ENCODE data around the gene MAP7D1. TPM values are rescaled to one million over a fixed set of nuclear protein-coding genes. Genes with fewer than 3 reads are reported as not detected.
A peak's percentile ranks its signal among the peaks of the same experiment; 100 is the strongest.

The MAP7D1 gene
- polyA plus RNA-seq, 6 donors from 2014 or later, result 2.6 to 12.5 (median 5.3) TPM

- Mint-ChIP-seq H3K27me3 (peaks cover 4 to 43% (median 39%) of the 10 kb centered on the region in 3 donors), H3K4me3 (peak overlapping the region in 7 of 8 donors; percentile 1 to 84 (median 49)), H3K4me1 (peaks cover 36 to 45% (median 37%) of the 10 kb centered on the region in 3 donors), H3K27ac (peak overlapping the region in 4 of 6 donors; percentile 58 to 91 (median 72)), H3K9me3 (no peaks in the 10 kb centered on the region), H3K36me3 (no peaks in the 10 kb centered on the region)
- DNase-seq, result no peak
- no peak for ATAC-seq (ENCODE audit: low read depth in 2 of 2)
Observed at GRCh38 chr1:36122062-36123030, 33.6 kb upstream of the MAP7D1 start.

DNA sequence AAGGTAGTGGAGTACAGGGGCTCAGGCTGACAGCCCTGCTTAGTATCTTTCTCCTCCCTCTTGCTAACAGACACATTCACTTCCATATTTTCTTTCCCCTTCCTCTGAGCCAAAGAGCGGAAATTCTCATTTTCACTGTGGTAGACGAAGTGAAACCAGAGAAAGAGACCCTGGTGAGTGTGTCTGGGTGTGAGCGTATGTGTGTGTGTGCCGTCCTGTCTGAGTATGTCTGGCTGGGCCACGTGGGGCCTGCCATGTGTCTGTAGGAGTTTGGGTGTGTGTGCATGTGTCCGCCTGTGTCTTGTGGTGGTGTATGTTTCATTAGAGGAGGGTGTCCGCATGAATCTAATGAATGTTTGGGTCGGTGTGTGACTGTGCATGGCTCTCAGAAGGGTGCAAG, 32.6 kb upstream of the MAP7D1 start:
- DNase-seq, result peak; percentile 67
- H3K4me1 Mint-ChIP-seq, result peaks cover 36 to 45% (median 37%) of the 10 kb centered on the region in 3 donors
- peak overlapping the region; percentile 2 to 91 (median 72) for H3K27ac Mint-ChIP-seq
- H3K9me3 Mint-ChIP-seq, result peaks cover 0 to under 1% (median 0%) of the 10 kb centered on the region in 7 donors
- peak overlapping the region; percentile 45 to 85 (median 73) for H3K4me3 Mint-ChIP-seq
- H3K27me3 Mint-ChIP-seq, result peaks cover 4 to 43% (median 39%) of the 10 kb centered on the region in 3 donors
- H3K36me3 Mint-ChIP-seq, result no peaks in the 10 kb centered on the region
- peak; percentile 89 to 93 for ATAC-seq (ENCODE audit: low read depth in 2 of 2)

GRCh38 chr1:36124404-36125128, 31.4 kb upstream of the MAP7D1 start:
- H3K27ac Mint-ChIP-seq, result peak overlapping the region in 2 of 6 donors; percentile 3 to 92
- DNase-seq (no peak), ATAC-seq (ENCODE audit: low read depth in 2 of 2) (no peak)
- H3K27me3 Mint-ChIP-seq, result peaks cover 4 to 43% (median 39%) of the 10 kb centered on the region in 3 donors
- H3K4me3 Mint-ChIP-seq, result peak overlapping the region; percentile 66 to 86 (median 80)
- H3K4me1 Mint-ChIP-seq, result peaks cover 36 to 45% (median 37%) of the 10 kb centered on the region in 3 donors
- H3K36me3 Mint-ChIP-seq, result no peaks in the 10 kb centered on the region
- peaks cover 0 to 1% (median 0%) of the 10 kb centered on the region in 7 donors for H3K9me3 Mint-ChIP-seq

DNA sequence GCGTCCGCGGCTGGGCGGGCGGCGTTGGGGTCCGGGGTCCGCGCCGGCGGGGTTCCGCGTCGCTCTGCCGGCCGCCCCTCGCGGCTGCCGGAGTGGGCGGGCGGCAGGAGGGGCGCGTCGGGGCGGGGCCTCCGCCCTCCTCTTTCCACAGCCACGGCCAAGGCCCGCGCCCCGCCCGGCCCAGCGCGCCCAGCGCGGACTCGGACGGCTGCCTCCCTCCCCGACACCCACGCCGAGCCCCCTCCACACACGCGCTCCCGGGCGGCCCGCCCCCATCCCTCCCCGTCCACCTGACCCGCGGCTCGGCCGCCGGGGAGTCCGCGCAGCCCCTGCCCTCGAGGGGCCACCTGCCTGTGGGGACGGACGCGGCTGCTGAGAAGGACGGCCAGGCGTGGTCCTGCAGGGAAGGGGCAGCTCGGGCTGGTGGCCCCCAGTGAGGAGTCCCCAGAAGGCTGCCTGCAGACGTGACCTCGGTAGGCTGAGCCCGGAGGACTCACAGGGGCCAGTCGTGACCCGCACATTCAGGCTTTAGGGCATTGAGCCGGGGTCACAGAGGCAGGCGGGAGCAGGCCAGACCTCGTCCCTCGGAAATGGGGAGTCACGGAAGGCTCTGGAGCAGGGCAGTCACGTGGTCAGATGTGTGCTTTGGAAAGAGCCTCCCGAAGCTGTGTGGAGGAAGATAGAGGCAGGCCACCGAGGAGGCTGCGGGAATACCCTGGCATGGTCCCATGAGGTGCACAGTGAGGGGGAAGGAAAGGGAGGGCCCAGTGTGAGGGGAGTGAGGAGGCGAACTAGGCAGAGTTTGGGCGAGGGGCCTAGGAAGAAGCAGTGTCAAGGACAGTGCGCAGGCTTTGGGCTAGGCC, 30.6 kb upstream of the MAP7D1 start, which contains the start of gene COL8A2:
COL8A2 (minus strand) TSS at position 94 of the 863 bp plus-strand sequence. CDS start 24,980 bp downstream, outside the sequence.
- DNase-seq, result no peak
- peaks cover 36 to 45% (median 37%) of the 10 kb centered on the region in 3 donors for H3K4me1 Mint-ChIP-seq

GRCh38 chr1:36126005-36126716, 29.8 kb upstream of the MAP7D1 start:
- DNase-seq (no peak), ATAC-seq (ENCODE audit: low read depth in 2 of 2) (no peak)
- Mint-ChIP-seq H3K9me3 (peaks cover 0 to 1% (median 0%) of the 10 kb centered on the region in 7 donors), H3K4me1 (peaks cover 36 to 45% (median 37%) of the 10 kb centered on the region in 3 donors), H3K36me3 (no peaks in the 10 kb centered on the region), H3K4me3 (peak overlapping the region; percentile 55 to 87 (median 72)), H3K27me3 (peaks cover 4 to 43% (median 39%) of the 10 kb centered on the region in 3 donors), H3K27ac (peak overlapping the region in 2 of 6 donors; percentile 20 to 92)

More for the DNA sequence above, 30.6 kb upstream of the MAP7D1 start, which contains the start of gene COL8A2:
- peak within 1 kb of the TSS in 3 of 6 donors; percentile 20 to 92 (median 28) for H3K27ac Mint-ChIP-seq
- H3K36me3 Mint-ChIP-seq, result no peaks in the 10 kb centered on the region
- ATAC-seq (ENCODE audit: low read depth in 2 of 2), result peak in 1 of 2 donors; percentile 17
- peaks cover 0 to 1% (median 0%) of the 10 kb centered on the region in 7 donors for H3K9me3 Mint-ChIP-seq
- peak within 1 kb of the TSS; percentile 66 to 87 (median 80) for H3K4me3 Mint-ChIP-seq
- peaks cover 4 to 43% (median 39%) of the 10 kb centered on the region in 3 donors for H3K27me3 Mint-ChIP-seq

DNA sequence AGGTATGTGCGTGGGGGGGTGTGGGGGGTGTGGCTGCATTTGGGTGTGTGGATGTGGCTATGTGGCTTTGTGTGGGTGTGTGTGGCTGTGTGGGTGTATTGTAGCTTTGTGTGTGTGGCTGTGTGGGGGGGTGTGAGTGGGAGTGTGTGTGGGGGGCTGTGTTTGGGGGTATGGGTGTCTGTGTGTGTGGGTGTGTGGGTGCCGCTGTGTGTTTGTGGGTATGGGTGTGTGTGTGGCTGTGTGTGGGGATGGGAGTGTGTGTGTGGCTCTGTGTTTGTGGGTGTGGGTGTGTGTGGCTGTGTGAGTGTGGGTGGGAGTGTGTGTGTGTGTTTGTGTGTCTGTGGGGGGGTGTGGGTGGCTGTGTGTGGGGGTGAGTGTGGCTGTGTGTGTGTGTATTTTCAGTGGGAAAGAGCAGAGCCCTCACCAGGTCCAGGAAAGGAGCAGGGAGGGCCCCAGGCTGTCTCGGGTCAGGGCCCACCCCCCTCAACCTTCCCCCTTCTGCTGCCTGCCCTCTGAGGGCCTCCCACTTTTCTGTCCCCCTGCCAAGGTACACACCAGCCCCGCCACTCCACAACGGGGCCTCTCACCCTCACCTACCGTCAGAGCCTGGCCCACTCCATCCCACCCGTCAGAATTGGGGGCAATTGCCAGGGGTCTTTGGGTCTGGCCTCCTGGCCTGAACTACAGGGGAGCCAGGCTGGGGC, 29.0 kb upstream of the MAP7D1 start:
- Mint-ChIP-seq H3K27ac (no peak overlapping the region), H3K36me3 (no peaks in the 10 kb centered on the region), H3K4me3 (no peak overlapping the region), H3K9me3 (peaks cover 0 to 1% (median 0%) of the 10 kb centered on the region in 7 donors), H3K27me3 (peaks cover 4 to 43% (median 36%) of the 10 kb centered on the region in 3 donors), H3K4me1 (peaks cover 36 to 40% (median 37%) of the 10 kb centered on the region in 3 donors)
- no peak for ATAC-seq (ENCODE audit: low read depth in 2 of 2)
- no peak for DNase-seq

DNA sequence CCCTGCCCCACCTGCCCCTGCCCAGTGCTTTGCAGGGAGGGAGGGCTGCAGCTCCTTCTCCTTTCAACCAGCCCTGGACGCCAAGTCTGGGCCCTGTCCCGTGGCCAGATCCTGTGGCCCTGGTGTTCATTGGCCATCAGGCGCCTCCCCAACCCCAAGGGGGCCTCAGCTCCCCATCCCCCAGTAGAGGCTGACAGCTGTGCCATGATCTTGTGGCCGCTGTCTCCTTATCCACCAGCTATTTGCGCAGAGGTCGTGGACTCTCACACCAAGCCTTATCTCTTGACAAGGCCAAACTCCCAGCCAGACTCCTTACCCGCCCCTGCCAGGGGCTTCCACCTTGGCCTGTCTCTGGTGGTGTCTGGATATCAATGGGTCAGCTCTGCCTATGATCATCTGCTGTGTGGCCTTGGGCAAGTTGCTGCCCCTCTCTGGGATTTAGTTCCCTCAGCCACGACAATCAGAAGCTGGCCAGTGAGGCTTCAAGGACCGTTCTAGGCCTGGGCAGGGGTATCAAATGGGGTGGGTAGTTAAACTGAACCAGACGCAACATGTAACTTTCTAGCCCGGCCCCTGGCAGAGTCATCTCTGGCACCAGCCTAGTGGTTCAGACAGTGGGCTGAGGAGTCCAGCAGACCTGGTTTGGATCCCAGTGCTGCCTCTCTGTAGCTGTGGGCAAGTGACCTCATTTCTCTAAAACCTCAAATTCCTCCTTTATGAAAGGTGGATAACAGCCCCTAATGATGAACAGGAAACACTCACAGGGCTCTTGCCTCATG, 27.6 kb upstream of the MAP7D1 start:
- ATAC-seq (ENCODE audit: low read depth in 2 of 2), result no peak
- Mint-ChIP-seq H3K27ac (peak overlapping the region in 1 of 6 donors; percentile 47), H3K9me3 (peaks cover 0 to 1% (median 0%) of the 10 kb centered on the region in 7 donors), H3K4me1 (peaks cover 26 to 27% (median 27%) of the 10 kb centered on the region in 3 donors), H3K4me3 (peak overlapping the region in 1 of 8 donors; percentile 59), H3K36me3 (no peaks in the 10 kb centered on the region), H3K27me3 (peaks cover 3 to 31% (median 24%) of the 10 kb centered on the region in 3 donors)
- no peak for DNase-seq

- peaks cover 0 to 26% (median 21%) of the 10 kb centered on the region in 3 donors for H3K27me3 Mint-ChIP-seq
- ATAC-seq (ENCODE audit: low read depth in 2 of 2), result no peak
- H3K4me3 Mint-ChIP-seq, result no peak overlapping the region
- H3K9me3 Mint-ChIP-seq, result peaks cover 0 to 1% (median 0%) of the 10 kb centered on the region in 7 donors
- no peak for DNase-seq
- no peaks in the 10 kb centered on the region for H3K36me3 Mint-ChIP-seq
- no peak overlapping the region for H3K27ac Mint-ChIP-seq
- H3K4me1 Mint-ChIP-seq, result peaks cover 21 to 23% (median 22%) of the 10 kb centered on the region in 3 donors
Observed at GRCh38 chr1:36128905-36129206, 27.1 kb upstream of the MAP7D1 start.

GRCh38 chr1:36132029-36132428, 23.9 kb upstream of the MAP7D1 start:
- DNase-seq (no peak), ATAC-seq (ENCODE audit: low read depth in 2 of 2) (no peak)
- Mint-ChIP-seq H3K27me3 (peaks cover 0 to under 1% (median 0%) of the 10 kb centered on the region in 3 donors), H3K4me3 (no peak overlapping the region), H3K4me1 (no peaks in the 10 kb centered on the region), H3K9me3 (peaks cover 0 to 1% (median 0%) of the 10 kb centered on the region in 7 donors), H3K27ac (no peak overlapping the region), H3K36me3 (no peaks in the 10 kb centered on the region)

DNA sequence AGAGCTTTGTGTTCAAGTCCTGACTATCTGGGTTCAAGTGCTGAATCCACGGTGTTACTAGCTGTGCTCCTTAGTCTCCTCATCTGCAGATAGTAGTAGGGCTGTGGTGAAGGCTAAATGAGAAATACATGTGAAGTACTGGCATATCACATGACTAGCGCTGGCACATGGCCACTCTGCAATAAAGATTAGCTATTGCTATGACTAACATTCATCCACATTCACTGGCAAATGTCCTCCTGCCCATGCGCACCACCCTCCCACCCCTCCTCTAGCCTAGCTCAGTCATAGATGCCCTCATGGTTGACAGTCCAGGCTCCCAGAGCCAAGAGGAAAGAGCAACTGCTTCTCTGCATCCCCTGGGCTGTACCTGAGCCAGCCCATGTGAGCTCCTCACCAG, 22.5 kb upstream of the MAP7D1 start:
- Mint-ChIP-seq H3K27ac (peak overlapping the region in 1 of 6 donors; percentile 39), H3K36me3 (no peaks in the 10 kb centered on the region), H3K4me1 (no peaks in the 10 kb centered on the region), H3K27me3 (no peaks in the 10 kb centered on the region), H3K9me3 (no peaks in the 10 kb centered on the region), H3K4me3 (no peak overlapping the region)
- ATAC-seq (ENCODE audit: low read depth in 2 of 2), result no peak
- DNase-seq, result no peak

DNA sequence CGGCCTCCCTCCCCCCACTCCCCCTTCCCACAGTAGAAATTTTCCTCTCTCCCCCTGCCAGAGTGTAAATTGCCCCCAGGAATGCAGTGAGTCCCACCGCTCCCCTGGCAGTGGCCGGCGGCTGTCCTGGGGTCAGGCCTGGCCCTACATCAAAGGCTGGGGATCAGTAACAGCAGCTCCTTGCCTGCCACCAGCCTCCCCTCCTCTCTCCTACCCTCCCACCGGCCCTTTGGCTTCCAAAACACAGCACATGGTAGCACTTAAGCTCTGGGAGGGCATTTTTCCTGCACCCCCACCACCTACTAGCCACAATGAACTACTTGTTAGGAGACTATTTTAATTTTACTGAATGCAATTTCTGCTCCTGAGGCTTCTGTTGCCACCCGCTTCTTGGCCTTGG, 21.9 kb upstream of the MAP7D1 start:
- no peak for ATAC-seq (ENCODE audit: low read depth in 2 of 2)
- Mint-ChIP-seq H3K4me1 (no peaks in the 10 kb centered on the region), H3K27me3 (no peaks in the 10 kb centered on the region), H3K27ac (peak overlapping the region in 2 of 6 donors; percentile 58 to 78), H3K4me3 (no peak overlapping the region), H3K36me3 (no peaks in the 10 kb centered on the region), H3K9me3 (no peaks in the 10 kb centered on the region)
- no peak for DNase-seq
